ENCODE results near the gene ZNF423. TPM values are rescaled to one million over a fixed set of nuclear protein-coding genes. Genes with fewer than 3 reads are reported as not detected.

ZNF423 gene
- total and polyA plus RNA-seq, 12 donors, result 1.7 to 10.6 (median 5.5) TPM

DNA sequence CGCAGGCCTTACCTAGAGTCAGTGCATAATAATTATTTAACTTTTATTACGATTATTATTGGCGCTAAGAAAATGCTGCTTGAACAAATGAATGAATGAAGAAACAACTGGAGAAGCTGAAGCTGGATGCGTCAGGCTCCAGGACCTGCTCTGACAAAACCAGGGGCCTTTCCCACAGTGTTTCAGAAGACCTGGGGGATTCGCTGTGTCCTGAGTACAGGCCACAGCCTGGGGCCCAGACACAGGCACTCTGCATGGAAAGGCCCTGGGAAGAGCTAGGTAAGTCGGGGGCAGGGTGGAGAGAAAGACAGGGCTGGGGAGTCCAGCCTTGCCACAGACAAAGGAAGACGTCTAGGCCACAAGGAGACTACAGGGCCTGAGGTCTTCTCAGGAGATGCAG, 226.1 kb downstream of the ZNF423 start:
- no peaks in the 10 kb centered on the region for H3K36me3 ChIP-seq (replicated peaks in 1 of 2)
- no peaks in the 10 kb centered on the region for H3K27me3 ChIP-seq
- 87 to 98% (median 96%) methylated on average over 7 of the region's 7 CpGs for WGBS, 4 donors
- no peaks in the 10 kb centered on the region for H3K4me1 ChIP-seq (replicated peaks in 1 of 2)
- no peak for TF ChIP-seq POLR2A (IDR thresholded peaks at IDR 0.05)
- TF ChIP-seq, protein P1, sequence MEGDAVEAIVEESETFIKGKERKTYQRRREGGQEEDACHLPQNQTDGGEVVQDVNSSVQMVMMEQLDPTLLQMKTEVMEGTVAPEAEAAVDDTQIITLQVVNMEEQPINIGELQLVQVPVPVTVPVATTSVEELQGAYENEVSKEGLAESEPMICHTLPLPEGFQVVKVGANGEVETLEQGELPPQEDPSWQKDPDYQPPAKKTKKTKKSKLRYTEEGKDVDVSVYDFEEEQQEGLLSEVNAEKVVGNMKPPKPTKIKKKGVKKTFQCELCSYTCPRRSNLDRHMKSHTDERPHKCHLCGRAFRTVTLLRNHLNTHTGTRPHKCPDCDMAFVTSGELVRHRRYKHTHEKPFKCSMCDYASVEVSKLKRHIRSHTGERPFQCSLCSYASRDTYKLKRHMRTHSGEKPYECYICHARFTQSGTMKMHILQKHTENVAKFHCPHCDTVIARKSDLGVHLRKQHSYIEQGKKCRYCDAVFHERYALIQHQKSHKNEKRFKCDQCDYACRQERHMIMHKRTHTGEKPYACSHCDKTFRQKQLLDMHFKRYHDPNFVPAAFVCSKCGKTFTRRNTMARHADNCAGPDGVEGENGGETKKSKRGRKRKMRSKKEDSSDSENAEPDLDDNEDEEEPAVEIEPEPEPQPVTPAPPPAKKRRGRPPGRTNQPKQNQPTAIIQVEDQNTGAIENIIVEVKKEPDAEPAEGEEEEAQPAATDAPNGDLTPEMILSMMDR (IDR thresholded peaks at IDR 0.05), result no peak
- DNase-seq, result peak in 1 of 7 donors; percentile 21
- H3K4me3 ChIP-seq, result no peak overlapping the region
- intact Hi-C loops (cut with DNase I), result no loop called here
- no peaks in the 10 kb centered on the region for H3K9me3 ChIP-seq (replicated peaks in 1 of 3)
- H3K27ac ChIP-seq, result no peak overlapping the region

DNA sequence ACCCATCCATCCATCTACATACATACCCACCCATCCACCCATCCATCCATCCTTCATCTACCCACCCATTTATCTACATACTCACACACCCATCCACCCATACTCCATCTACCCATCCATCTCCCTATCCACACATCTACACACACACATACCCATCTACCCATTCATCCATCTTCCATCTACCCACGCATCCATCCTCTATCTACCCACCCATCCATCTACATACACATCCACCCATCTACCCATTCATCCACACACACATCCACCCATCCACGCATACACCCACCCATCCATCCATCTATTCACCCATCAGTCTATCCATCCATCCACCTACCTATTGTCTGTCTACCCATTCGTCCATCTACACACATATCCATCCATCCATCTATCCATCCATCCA, 227.8 kb downstream of the ZNF423 start:
- Histone ChIP-seq H3K9me3 (replicated peaks in 1 of 3) (no peaks in the 10 kb centered on the region), H3K4me1 (replicated peaks in 1 of 2) (no peaks in the 10 kb centered on the region), H3K36me3 (replicated peaks in 1 of 2) (no peaks in the 10 kb centered on the region), H3K27me3 (no peaks in the 10 kb centered on the region), H3K4me3 (no peak overlapping the region), H3K27ac (no peak overlapping the region)
- 85 to 92% (median 89%) methylated on average over 3 of the region's 3 CpGs for WGBS, 4 donors
- intact Hi-C loops (cut with DNase I), result no loop called here
- TF ChIP-seq, protein P1 (IDR thresholded peaks at IDR 0.05), result no peak
- no peak for TF ChIP-seq POLR2A (IDR thresholded peaks at IDR 0.05)
- peak in 1 of 7 donors; percentile 6 for DNase-seq

DNA sequence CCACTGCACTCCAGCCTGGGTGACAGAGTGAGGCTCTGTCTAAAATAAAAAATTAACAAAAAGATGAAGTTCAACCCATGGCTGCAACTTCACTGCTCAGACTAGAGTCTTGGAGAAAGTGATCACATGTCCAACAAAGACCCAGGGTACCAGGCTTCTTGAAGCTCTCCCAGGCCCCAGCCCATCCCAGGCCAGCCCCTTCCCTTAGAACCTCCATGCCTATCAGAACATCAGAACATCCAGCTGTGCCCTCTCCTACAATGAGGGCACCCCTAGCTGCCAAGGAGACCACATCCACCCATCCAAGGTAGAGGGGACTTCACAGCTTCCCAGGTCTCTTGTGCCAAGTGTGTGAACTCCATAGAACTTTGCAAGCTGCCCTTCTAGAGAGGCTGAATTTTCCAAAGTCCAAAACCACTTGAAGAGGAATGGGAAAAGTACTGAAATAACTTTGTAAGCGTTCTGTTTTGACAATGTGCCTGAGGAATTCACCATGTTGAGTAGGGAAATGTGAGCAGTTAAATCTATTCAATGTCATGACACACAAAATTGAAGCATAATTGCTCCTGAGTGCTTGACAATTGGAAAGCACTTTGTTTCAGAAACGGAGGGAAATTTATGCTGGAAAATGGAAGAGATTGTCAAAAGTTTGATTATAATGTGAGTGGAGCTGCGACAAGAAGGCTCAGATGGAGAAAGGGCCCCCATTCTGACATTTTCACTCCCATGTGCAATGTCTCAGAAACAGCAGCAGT, 230.4 kb downstream of the ZNF423 start:
- Histone ChIP-seq H3K36me3 (replicated peaks in 1 of 2) (no peaks in the 10 kb centered on the region), H3K27me3 (no peaks in the 10 kb centered on the region), H3K4me3 (no peak overlapping the region), H3K9me3 (replicated peaks in 1 of 3) (no peaks in the 10 kb centered on the region), H3K4me1 (replicated peaks in 1 of 2) (peaks cover 6 to 10% of the 10 kb centered on the region in 2 donors), H3K27ac (no peak overlapping the region)
- TF ChIP-seq POLR2A (IDR thresholded peaks at IDR 0.05), result no peak
- TF ChIP-seq, protein P1 (IDR thresholded peaks at IDR 0.05), result no peak
- 73 to 77% (median 75%) methylated on average over 3 of the region's 3 CpGs for WGBS, 4 donors
- intact Hi-C loops (cut with DNase I), result no loop called here
- DNase-seq, result peak in 2 of 7 donors; percentile 3 to 23

DNA sequence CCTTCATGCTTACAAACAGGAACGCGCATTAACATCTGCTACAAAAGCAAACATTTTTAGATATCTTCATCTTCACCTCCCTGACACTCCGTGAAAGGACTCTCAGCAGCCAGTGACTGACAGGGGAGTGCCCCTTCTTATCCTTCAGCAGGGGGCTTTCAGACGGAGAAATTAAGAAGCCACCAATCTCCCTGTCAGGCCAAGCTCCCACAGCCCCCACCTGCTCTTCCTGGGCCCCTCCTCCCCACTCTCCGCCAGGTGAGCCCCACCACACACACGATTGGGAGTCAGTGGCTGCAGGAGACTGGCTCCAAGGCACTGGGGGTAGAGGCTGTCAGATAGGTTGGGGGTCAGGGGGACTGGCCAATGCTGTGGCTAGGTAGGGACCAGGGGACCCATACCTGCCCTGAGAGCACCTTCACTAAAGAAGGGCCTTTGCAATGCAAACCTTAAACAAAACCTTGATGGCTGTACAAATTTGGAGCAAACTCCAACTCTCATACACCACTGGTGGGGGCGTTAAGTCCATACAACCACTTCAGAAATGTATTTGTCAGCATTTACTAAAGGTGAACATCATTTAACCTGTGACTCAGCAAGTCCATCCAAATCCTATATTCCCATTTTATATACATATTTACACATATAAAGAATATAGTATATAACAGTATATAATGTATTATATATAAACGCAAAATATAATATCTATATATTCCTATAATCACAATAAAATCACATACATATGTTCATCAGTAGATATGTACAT, 232.2 kb downstream of the ZNF423 start:
- 91 to 95% (median 92%) methylated on average over 7 to 8 of the region's 8 CpGs for WGBS, 4 donors
- Histone ChIP-seq H3K27ac (no peak overlapping the region), H3K4me3 (no peak overlapping the region), H3K36me3 (replicated peaks in 1 of 2) (no peaks in the 10 kb centered on the region), H3K27me3 (no peaks in the 10 kb centered on the region), H3K4me1 (replicated peaks in 1 of 2) (peaks cover 15 to 23% of the 10 kb centered on the region in 2 donors), H3K9me3 (replicated peaks in 1 of 3) (no peaks in the 10 kb centered on the region)
- no peak for TF ChIP-seq POLR2A (IDR thresholded peaks at IDR 0.05)
- TF ChIP-seq, protein P1 (IDR thresholded peaks at IDR 0.05), result no peak
- DNase-seq, result peak in 1 of 7 donors; percentile 2
- intact Hi-C loops (cut with DNase I), result no loop called here
